Neural cell (in vitro differentiated cells): ENCODE measurements around the gene GFI1.

Experiments used
- EZH2 ChIP-seq: fragments of 200-600, 300-800 bp; shearing (Covaris generic), sonication (generic); IDR thresholded peaks from 2 replicates; pipeline ENCODE4 v1.6.1; 2014; ENCODE audit warnings: antibody characterized with exemption, low read length, borderline replicate concordance, mild to moderate bottlenecking; ENCODE audit not compliant: insufficient read depth, poor library complexity, severe bottlenecking
- POLR2AphosphoS5 ChIP-seq: IDR thresholded peaks from 2 replicates; pipeline ENCODE4 v1.6.1; 2012
- RAD21 ChIP-seq: fragments of 450-650 bp; conservative IDR thresholded peaks from 2 replicates; pipeline ENCODE4 v1.6.1; 2014; ENCODE audit warnings: antibody characterized with exemption, mild to moderate bottlenecking, moderate library complexity
- TAF1 ChIP-seq: IDR thresholded peaks from 2 replicates; pipeline ENCODE4 v1.6.1; 2012; ENCODE audit warnings: low read depth
- TF ChIP-seq, protein P1 (sequence below): fragments of 450-650 bp; IDR thresholded peaks from 2 replicates; pipeline ENCODE4 v1.5.1; 2014; ENCODE audit warnings: antibody characterized with exemption, mild to moderate bottlenecking, moderate library complexity; ENCODE audit not compliant: poor library complexity, severe bottlenecking

DNA sequence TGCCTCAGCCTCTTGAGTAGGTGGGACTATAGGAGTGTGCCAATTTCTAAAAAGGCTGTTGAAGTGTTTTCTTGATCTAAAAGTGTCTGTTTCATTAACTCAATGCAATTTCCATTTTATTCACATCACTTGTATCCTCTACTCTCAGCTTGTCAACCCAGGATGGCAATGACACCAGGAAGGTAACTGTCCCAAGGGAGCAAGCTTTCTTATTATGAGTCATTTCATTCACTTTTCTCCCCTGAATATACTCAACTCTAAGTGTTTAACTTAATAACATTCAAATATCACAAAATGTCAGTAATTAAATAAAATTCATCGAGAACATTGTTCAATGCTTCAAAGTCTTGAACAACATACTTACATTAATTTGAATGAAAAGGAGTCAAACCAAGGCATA is 22.9 kb upstream of the GFI1 start:
- TF ChIP-seq TAF1 = no peak
- no peak for TF ChIP-seq RAD21
- TF ChIP-seq POLR2AphosphoS5 = no peak
- TF ChIP-seq, protein P1, sequence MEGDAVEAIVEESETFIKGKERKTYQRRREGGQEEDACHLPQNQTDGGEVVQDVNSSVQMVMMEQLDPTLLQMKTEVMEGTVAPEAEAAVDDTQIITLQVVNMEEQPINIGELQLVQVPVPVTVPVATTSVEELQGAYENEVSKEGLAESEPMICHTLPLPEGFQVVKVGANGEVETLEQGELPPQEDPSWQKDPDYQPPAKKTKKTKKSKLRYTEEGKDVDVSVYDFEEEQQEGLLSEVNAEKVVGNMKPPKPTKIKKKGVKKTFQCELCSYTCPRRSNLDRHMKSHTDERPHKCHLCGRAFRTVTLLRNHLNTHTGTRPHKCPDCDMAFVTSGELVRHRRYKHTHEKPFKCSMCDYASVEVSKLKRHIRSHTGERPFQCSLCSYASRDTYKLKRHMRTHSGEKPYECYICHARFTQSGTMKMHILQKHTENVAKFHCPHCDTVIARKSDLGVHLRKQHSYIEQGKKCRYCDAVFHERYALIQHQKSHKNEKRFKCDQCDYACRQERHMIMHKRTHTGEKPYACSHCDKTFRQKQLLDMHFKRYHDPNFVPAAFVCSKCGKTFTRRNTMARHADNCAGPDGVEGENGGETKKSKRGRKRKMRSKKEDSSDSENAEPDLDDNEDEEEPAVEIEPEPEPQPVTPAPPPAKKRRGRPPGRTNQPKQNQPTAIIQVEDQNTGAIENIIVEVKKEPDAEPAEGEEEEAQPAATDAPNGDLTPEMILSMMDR = no peak
- TF ChIP-seq EZH2 = no peak
